Stimulated activated naive B cell treated with anti-CD40 and anti-IgM and Interleukin-4, amounts not matched to agents 10 μg/mL and 1 μg/mL and 100 μg/mL, for 72 hours (primary cell): ENCODE data around the gene TGFA.

ENCODE experiments used
- ATAC-seq, 2 donors: fragments of 150-1000 bp; cut with Tn5 transposase; replicated peaks; 2 replicates each; pipeline ENCODE4 v1.10.0; 2021; ENCODE audit warnings: moderate library complexity in 1 of 2
- DNase-seq: peaks from one replicate; pipeline ENCODE4 v3.0.0; 2021
- H3K27ac Mint-ChIP-seq: one replicate; pipeline ENCODE4 v1.8.0; 2022; ENCODE audit warnings: mild to moderate bottlenecking, mixed read lengths
- H3K27me3 Mint-ChIP-seq, 2 donors: one replicate each; pipeline ENCODE4 v1.8.0; 2022; ENCODE audit warnings: mixed read lengths in 2 of 2
- H3K36me3 Mint-ChIP-seq, 2 donors: one replicate each; pipeline ENCODE4 v1.8.0; 2022; ENCODE audit warnings: mixed read lengths in 2 of 2, mild to moderate bottlenecking in 1 of 2
- H3K4me1 Mint-ChIP-seq, 2 donors: one replicate each; pipeline ENCODE4 v1.8.0; 2022; ENCODE audit warnings: mixed read lengths in 2 of 2, mild to moderate bottlenecking in 1 of 2
- H3K4me3 Mint-ChIP-seq, 2 donors: one replicate each; pipeline ENCODE4 v1.8.0; 2022; ENCODE audit warnings: mild to moderate bottlenecking in 2 of 2, mixed read lengths in 2 of 2, moderate library complexity in 1 of 2
- H3K9me3 Mint-ChIP-seq, 2 donors: one replicate each; pipeline ENCODE4 v1.8.0; 2022; ENCODE audit warnings: mixed read lengths in 2 of 2, mild to moderate bottlenecking in 1 of 2

TGFA gene

DNA sequence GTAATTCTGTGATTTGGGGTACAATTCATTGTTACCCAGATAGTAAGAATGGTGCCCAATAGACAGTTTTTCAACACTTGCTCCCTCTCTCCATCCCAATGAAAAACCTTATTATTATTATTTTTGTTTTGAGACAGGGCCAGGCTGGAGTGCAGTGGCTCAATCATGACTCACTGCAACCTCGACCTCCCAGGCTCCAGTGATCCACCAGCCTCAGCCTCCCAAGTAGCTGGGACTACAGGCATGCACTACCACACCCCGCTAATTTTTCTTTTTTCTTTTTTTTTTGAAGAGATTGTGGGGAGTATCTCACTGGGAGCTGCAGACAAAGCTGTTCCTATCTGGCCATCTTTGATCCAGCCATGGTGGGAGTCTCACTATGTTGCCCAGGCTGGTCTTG, 7.2 kb downstream of the TGFA start:
- H3K9me3 Mint-ChIP-seq, result no peaks in the 10 kb centered on the region
- no peak overlapping the region for H3K4me3 Mint-ChIP-seq
- peaks cover 22 to 29% of the 10 kb centered on the region in 2 donors for H3K27me3 Mint-ChIP-seq
- DNase-seq, result no peak
- no peaks in the 10 kb centered on the region for H3K4me1 Mint-ChIP-seq
- H3K36me3 Mint-ChIP-seq, result no peaks in the 10 kb centered on the region
- H3K27ac Mint-ChIP-seq, result no peak overlapping the region
- ATAC-seq, result no peak

DNA sequence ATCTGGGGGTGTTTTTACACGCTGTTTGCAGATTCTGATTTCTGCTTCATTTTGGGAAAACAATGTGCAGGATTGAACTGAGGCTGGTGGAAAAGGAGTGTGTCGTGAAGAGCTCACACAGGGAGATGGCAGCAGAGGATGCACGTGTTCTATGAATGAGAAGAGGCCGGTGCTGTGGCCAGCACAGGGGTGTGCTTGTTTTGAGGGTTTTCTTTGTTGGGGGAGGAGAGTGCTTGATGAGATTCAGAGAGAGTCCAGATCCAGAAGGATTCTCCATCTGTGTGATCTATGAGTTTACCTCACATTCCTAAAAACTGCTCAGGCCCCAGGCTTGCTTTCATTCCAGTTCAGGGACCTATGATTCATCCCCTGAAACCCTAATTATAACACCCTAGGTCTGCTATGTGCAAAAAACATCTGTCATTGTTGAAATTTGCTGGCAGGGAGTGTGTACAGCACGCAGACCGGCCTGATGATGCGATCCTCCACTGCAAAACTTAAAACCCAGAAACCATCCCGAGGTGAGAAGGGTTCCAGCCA, 12.1 kb downstream of the TGFA start:
- DNase-seq (no peak), ATAC-seq (no peak)
- Mint-ChIP-seq H3K4me1 (no peaks in the 10 kb centered on the region), H3K27ac (no peak overlapping the region), H3K9me3 (peaks cover under 1% of the 10 kb centered on the region in 2 donors), H3K4me3 (no peak overlapping the region), H3K36me3 (no peaks in the 10 kb centered on the region), H3K27me3 (peaks cover 19 to 33% of the 10 kb centered on the region in 2 donors)

DNA sequence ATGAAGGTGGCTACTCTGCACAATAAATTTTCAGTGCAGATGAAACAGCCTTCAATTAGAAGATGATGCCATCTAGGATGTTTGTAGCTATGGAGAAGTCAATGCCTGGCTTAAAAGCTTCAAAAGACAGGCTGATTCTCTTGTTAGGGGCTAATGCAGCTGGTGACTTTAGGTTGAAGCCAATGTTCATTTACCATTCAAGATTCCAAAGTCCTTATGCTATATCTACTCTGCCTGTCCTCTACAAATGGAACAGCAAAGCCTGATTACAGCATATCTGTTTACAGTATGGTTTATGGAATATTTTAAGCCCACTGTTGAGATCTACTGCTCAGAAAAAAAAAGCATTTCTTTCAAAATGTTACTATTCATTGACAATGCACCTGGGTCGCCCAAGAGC, 15.8 kb downstream of the TGFA start:
- no peak overlapping the region for H3K4me3 Mint-ChIP-seq
- H3K36me3 Mint-ChIP-seq, result peaks cover 0 to 6% of the 10 kb centered on the region in 2 donors
- H3K27me3 Mint-ChIP-seq, result peaks cover 39 to 40% of the 10 kb centered on the region in 2 donors
- no peak for ATAC-seq
- peaks cover 6 to 7% of the 10 kb centered on the region in 2 donors for H3K9me3 Mint-ChIP-seq
- H3K27ac Mint-ChIP-seq, result no peak overlapping the region
- H3K4me1 Mint-ChIP-seq, result no peaks in the 10 kb centered on the region
- no peak for DNase-seq

DNA sequence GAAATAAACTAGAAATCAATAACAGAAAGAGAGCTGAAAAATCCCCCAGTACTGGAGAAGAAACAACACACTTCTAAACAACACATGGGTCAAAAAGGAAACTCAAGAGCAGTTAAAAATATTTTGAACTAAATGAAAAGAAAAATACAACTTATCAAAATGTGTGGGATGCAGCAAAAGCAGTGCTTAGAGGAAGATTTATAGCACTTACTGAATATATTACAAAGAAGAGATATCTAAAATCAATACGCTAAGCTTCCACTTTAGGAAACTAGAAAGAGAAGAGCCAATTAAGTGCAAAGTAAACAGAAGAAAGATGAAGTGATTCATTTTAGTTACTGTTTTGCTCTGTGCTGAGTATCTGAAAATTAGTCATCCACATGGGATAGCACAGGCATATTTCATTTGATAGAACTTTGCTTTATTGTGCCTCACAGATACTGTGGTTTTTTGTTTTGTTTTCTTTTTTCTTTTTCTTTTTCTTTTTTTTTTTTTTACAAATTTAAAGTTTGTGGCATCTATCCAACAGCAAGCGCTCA, 17.0 kb downstream of the TGFA start:
- Mint-ChIP-seq H3K4me3 (no peak overlapping the region), H3K4me1 (peaks cover 7 to 11% of the 10 kb centered on the region in 2 donors), H3K36me3 (peaks cover 0 to 6% of the 10 kb centered on the region in 2 donors), H3K9me3 (peaks cover 7 to 8% of the 10 kb centered on the region in 2 donors), H3K27ac (no peak overlapping the region), H3K27me3 (peaks cover 38% of the 10 kb centered on the region in 2 donors)
- DNase-seq, result no peak
- no peak for ATAC-seq

DNA sequence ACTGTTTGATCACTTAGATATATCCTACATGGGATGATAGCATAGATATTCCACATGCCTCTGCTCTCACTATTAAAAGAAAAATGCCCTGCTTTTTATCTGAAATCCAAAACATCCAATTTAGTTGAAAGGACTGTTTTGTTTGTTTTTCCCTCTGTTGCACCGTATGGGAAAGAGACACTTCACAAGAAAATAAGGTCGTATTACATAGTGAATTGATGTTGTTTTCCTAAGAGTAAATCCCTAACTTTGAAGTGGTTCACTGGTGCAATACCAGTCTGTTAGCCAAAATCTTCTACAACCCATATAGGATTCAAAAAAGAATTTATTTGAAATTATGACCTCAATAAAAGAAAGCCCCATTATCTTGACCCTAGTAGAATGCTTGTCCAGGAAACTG, 18.1 kb downstream of the TGFA start:
- peaks cover 10 to 16% of the 10 kb centered on the region in 2 donors for H3K4me1 Mint-ChIP-seq
- H3K27ac Mint-ChIP-seq, result no peak overlapping the region
- H3K4me3 Mint-ChIP-seq, result no peak overlapping the region
- H3K27me3 Mint-ChIP-seq, result peaks cover 32 to 34% of the 10 kb centered on the region in 2 donors
- peaks cover 0 to 6% of the 10 kb centered on the region in 2 donors for H3K36me3 Mint-ChIP-seq
- ATAC-seq (no peak), DNase-seq (no peak)
- H3K9me3 Mint-ChIP-seq, result peaks cover 10 to 11% of the 10 kb centered on the region in 2 donors

DNA sequence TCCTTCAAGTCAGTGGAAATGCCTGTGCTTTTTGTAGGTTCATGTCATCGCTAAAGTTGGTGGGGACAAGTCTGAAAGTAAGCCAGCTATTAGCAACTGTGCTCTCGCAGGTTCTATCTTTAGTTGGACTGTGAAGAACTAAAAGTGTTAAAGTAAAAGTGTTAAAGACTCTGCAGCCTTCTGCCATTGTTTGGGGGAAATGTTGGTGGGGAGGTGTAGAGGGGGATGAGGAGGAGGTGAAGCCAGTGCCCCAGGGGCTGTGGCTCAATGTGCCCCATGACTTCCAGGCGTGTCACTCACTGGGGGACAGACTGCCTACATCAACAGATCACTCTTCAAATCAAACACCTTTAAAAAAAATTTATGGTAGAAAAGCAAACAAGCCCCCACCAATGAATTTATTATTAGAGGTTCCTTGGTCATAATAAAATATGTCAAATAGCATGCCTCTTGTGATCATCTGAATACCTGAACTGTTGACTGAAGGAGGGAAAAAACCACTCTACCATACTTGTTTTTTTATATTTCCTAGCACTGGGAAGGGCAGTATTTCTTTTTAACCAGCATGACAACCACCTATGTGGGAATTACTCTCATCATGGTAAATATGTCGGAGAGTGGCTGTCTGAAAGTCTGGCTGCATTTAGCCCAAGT, 19.3 kb downstream of the TGFA start:
- no peak overlapping the region for H3K4me3 Mint-ChIP-seq
- H3K36me3 Mint-ChIP-seq, result peaks cover 0 to 6% of the 10 kb centered on the region in 2 donors
- no peak for DNase-seq
- peaks cover 11% of the 10 kb centered on the region in 2 donors for H3K9me3 Mint-ChIP-seq
- no peak for ATAC-seq
- H3K27me3 Mint-ChIP-seq, result peaks cover 29 to 36% of the 10 kb centered on the region in 2 donors
- peaks cover 12 to 21% of the 10 kb centered on the region in 2 donors for H3K4me1 Mint-ChIP-seq
- H3K27ac Mint-ChIP-seq, result peak overlapping the region; percentile 37

DNA sequence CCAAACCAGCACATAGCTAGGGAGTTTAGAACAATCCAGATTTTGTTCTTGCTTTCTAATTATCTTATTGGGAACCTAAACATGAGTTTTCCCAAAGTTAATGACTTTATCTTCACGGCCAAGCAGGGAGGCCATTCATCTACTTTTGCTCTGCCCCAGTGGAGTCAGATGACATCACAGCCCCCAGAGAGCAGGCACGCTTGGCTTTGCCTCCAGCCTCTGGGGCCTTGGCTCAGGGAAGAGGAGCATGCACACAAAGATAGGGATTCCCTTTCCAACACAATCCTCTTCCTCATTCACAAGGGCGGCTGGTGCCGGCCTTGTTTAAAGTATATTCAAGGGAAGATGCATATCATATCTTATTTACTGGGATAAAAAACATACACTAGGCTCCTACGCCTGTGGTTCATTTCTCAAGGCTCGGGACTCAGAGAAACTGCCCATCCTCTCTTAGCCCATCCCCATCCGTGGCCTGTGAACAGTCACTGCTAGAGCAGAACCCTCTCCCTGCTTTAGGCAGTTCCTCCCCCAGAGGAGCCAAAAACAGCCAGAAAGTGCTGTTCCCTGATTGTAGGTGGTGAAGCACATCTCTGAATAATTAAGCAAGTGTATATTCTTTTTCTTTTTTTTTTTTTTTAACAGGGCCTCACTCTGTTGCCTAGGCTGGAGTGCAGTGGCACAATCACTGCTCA, 21.2 kb downstream of the TGFA start:
- H3K4me1 Mint-ChIP-seq, result peaks cover 12 to 23% of the 10 kb centered on the region in 2 donors
- H3K27ac Mint-ChIP-seq, result peak overlapping the region; percentile 37
- H3K9me3 Mint-ChIP-seq, result peaks cover 11 to 12% of the 10 kb centered on the region in 2 donors
- H3K4me3 Mint-ChIP-seq, result peak overlapping the region in 1 of 2 donors; percentile 35
- H3K27me3 Mint-ChIP-seq, result peaks cover 28 to 31% of the 10 kb centered on the region in 2 donors
- ATAC-seq (no peak), DNase-seq (no peak)
- H3K36me3 Mint-ChIP-seq, result peaks cover 0 to 6% of the 10 kb centered on the region in 2 donors

DNA sequence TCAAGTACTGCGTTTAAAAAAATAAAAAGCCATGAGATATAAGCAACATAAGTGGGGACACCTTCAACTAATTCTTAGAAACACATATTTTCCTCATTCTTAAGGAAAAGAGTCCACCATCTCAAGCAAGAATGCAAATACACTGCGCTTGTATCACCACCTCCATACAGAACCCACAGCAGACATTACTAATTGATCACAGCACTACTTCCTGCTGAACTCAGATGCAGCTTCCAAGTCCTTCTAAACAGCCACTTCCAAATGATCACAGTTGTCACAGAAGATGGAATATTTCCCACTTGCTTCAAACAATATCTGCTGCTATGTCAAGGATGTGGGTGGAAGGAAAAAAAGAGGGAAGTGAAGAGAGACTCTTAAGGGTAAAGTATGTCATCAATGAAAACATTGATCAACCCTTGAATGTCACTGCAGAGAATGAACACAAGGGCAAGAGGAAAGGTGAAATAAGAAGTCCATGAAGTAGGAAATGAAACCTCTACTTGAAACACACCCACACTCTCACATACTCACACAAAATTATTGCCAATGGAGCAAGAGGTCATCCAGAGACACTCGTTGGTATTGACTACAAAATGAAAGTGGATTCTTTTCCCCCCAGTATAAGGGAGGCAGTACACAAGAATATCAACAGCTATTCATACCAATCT, 22.1 kb downstream of the TGFA start:
- Mint-ChIP-seq H3K9me3 (peaks cover 11 to 12% of the 10 kb centered on the region in 2 donors), H3K4me3 (peak overlapping the region; percentile 14 to 32), H3K4me1 (peaks cover 12 to 23% of the 10 kb centered on the region in 2 donors), H3K27me3 (peaks cover 29 to 31% of the 10 kb centered on the region in 2 donors), H3K36me3 (peaks cover 0 to 6% of the 10 kb centered on the region in 2 donors), H3K27ac (no peak overlapping the region)
- DNase-seq (no peak), ATAC-seq (peak; percentile 88 to 90)

DNA sequence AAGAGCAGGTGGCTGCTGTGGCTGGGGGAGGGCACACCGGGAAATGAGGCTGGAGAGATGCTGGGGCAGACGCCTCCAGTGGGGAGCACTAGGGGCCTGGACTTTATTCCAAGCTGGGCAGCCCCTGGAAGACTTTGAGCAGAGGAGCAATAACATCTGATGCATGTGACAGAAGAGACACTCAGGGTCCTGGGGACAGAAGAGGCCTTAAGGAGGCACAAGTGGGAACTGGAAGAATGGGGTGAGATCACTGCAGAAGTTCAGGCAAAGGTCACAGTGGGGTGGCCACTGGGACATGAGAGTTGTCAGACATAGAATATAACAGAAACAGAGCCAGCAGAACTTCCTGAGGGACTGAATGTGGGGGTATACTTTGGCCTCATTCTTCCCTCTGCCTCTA, 24.0 kb downstream of the TGFA start:
- H3K27ac Mint-ChIP-seq, result no peak overlapping the region
- no peak overlapping the region for H3K4me3 Mint-ChIP-seq
- H3K4me1 Mint-ChIP-seq, result peaks cover 12 to 23% of the 10 kb centered on the region in 2 donors
- no peak for ATAC-seq
- DNase-seq, result no peak
- H3K9me3 Mint-ChIP-seq, result peaks cover 4 to 6% of the 10 kb centered on the region in 2 donors
- H3K27me3 Mint-ChIP-seq, result peaks cover 19 to 21% of the 10 kb centered on the region in 2 donors
- no peaks in the 10 kb centered on the region for H3K36me3 Mint-ChIP-seq

DNA sequence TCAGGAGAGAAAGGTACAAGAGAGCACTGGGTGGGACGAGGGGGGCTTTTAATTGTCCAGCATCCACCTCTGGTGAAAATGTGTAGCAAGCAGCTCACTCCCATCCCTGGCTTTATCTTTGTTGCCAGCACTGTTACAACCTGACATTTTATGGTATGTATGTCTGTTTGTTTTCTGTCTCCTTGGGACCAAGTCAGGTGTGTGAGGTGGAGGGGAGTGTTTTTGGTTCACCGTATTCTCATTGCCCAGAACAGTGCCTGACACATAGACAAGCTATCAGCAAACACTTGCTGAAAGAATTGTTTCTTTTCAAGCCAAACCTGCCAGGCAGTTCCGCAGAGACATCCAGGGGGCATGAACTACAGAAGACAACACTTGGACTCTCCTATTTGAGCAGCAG, 24.7 kb downstream of the TGFA start:
- H3K4me3 Mint-ChIP-seq, result no peak overlapping the region
- H3K4me1 Mint-ChIP-seq, result peaks cover 12 to 23% of the 10 kb centered on the region in 2 donors
- DNase-seq, result no peak
- ATAC-seq, result no peak
- peaks cover 12 to 14% of the 10 kb centered on the region in 2 donors for H3K27me3 Mint-ChIP-seq
- H3K36me3 Mint-ChIP-seq, result no peaks in the 10 kb centered on the region
- no peak overlapping the region for H3K27ac Mint-ChIP-seq
- peaks cover 4 to 6% of the 10 kb centered on the region in 2 donors for H3K9me3 Mint-ChIP-seq

DNA sequence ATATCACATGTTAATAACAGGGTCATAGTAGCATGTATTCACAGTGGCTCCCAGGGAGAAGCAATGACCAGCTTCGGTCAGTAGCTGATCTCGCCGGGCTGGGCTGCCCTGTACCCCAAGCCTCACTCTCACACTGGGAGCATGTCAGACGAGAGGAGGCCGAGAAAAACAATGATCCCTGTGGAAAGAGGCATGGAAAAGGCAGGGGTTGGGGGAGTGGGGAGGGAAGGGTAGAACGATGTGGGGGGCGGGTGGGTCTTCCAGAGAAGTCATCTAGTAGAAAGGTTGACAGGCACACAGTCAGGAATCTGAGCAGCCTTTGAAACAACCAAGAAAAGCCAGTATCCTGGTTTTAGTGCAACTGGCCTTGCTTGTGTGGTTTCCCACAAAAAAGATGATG, 25.4 kb downstream of the TGFA start:
- Mint-ChIP-seq H3K4me1 (peaks cover 12 to 23% of the 10 kb centered on the region in 2 donors), H3K9me3 (peaks cover 4 to 6% of the 10 kb centered on the region in 2 donors), H3K27me3 (peaks cover 12 to 13% of the 10 kb centered on the region in 2 donors), H3K4me3 (no peak overlapping the region), H3K36me3 (no peaks in the 10 kb centered on the region), H3K27ac (no peak overlapping the region)
- DNase-seq, result no peak
- ATAC-seq, result no peak

DNA sequence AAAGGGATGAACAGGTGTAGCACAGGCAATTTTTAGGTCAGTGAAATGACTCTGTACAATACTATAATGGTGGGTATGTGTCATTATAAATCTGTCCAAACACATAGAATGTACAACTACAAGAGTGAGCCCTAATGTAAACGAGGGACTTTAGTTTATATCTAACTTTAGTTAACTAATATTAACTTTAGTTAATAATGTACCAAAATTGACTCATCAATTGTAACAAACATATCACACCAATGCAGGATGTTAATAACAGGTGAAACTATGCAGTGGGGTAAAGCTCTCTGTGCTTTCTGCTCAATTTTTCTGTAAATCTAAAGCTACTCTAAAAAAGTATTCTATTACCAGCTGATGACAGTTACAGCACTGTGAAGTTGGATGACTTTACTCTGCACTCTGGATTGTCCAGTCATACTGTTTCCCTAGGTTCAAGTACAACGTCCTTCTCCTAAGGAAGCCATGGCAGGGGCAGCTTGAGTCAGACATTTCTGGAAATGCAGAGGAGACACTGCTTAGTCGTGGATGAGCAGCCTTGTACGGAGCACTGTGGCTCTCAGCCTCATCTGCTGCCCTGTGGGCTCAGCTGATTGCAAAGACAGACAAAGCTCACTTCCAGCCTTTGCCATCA, 26.1 kb downstream of the TGFA start:
- H3K27me3 Mint-ChIP-seq, result peaks cover 12 to 13% of the 10 kb centered on the region in 2 donors
- no peak for ATAC-seq
- H3K4me1 Mint-ChIP-seq, result peaks cover 11 to 22% of the 10 kb centered on the region in 2 donors
- H3K9me3 Mint-ChIP-seq, result peaks cover 4 to 6% of the 10 kb centered on the region in 2 donors
- H3K27ac Mint-ChIP-seq, result no peak overlapping the region
- no peaks in the 10 kb centered on the region for H3K36me3 Mint-ChIP-seq
- no peak overlapping the region for H3K4me3 Mint-ChIP-seq
- no peak for DNase-seq

DNA sequence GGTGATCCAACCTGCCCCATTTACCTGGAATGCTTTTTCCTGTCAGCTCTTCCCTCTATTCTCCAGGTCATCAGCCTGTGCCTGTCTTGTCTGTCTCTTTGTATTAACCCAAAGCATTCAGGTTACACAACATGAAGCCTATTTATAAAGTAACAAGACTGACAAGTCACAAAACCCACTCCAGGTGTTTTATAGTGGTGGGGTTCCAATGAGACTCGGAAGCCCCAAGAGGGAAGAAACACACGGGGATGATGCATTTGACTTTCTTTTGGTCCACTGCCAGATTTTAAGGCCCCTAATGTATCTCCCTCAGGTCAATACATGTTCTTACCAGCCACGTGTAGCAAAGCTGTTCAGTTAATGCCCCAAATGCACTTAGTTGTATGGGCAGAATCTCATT, 27.5 kb downstream of the TGFA start:
- H3K4me1 Mint-ChIP-seq, result peaks cover 2 to 8% of the 10 kb centered on the region in 2 donors
- H3K27ac Mint-ChIP-seq, result no peak overlapping the region

DNA sequence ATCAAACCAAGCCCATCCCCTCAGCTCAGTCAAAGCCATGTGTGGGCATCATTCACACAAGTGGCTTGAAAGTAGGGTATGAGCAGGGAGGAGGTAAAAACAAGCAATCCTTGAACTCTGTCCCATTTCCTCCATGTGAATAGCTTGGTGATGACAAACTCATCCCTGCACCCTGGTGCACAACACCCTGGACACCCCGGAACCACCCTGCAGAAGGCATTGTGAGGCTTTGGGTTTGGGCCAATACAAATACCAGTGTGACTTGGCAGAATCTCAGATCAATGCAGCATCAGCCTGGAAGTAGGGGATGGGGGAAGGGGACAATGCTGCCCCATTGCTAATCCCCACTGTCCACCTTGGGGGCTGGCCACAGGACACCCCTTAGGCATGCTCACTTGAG, 28.6 kb downstream of the TGFA start:
- Mint-ChIP-seq H3K9me3 (peaks cover 0 to 2% of the 10 kb centered on the region in 2 donors), H3K4me1 (peaks cover 2 to 8% of the 10 kb centered on the region in 2 donors), H3K27me3 (peaks cover 13 to 21% of the 10 kb centered on the region in 2 donors), H3K36me3 (no peaks in the 10 kb centered on the region), H3K27ac (no peak overlapping the region), H3K4me3 (no peak overlapping the region)
- DNase-seq (no peak), ATAC-seq (no peak)

More for the DNA sequence above, 27.5 kb downstream of the TGFA start:
- ATAC-seq (no peak), DNase-seq (no peak)
- Mint-ChIP-seq H3K36me3 (no peaks in the 10 kb centered on the region), H3K27me3 (peaks cover 13 to 16% of the 10 kb centered on the region in 2 donors), H3K9me3 (peaks cover 0 to 2% of the 10 kb centered on the region in 2 donors), H3K4me3 (no peak overlapping the region)
